Measurements from ENCODE around the gene GLIPR1L2. TPM values are rescaled to one million over a fixed set of nuclear protein-coding genes. Genes with fewer than 3 reads are reported as not detected.
"Not testable (repeated sequence)": the region's sequence is repeated elsewhere in the genome, so short reads cannot be mapped to it uniquely, and the experiment has no call there.

GLIPR1L2 gene
- total and polyA plus RNA-seq, 3 donors from 2014 or later: 6.3 to 35.9 (median 17.9) TPM

DNA sequence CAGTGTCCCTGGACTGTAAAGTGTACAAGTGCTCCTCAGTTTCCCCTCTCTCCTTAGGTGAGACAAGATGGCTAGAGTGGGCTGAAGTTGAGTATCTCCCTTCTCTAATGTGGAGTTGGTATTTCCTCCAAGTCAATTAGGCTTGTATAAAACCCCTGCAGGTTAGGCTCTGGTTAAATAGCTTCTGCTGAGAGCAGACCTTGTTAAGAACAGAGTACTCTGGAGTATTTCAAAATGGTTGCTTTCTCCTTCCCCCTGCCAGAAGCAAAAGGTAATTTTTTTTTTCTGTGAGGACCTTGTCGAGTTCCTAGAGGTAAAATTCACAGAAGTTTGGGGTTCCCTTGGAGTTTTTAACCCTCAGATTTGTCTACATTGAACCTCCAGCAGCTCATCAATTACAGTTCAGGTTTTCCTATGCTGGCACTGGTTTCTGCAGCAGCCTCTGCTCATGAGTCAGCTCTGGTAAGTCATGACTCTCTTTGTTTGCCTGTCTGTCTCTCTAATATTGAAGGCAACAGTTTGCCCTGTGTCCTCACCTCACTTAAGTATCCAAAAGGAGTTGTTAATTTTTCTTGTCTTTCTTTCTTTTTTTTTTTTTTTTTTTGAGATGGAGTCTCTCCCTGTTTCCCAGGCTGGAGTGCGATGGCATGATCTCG, 61.9 kb downstream of the GLIPR1L2 start:
- WGBS, 2 donors: 82 to 83% methylated on average over 3 of the region's 3 CpGs
- Histone ChIP-seq H3K27me3 (no peaks in the 10 kb centered on the region), H3K4me1 (no peaks in the 10 kb centered on the region), H3K27ac (no peak overlapping the region), H3K9me3 (no peaks in the 10 kb centered on the region), H3K36me3 (ENCODE audit: low read depth, missing control alignments) (no peaks in the 10 kb centered on the region), H3K4me3 (no peak overlapping the region)
- TF ChIP-seq, protein P1, sequence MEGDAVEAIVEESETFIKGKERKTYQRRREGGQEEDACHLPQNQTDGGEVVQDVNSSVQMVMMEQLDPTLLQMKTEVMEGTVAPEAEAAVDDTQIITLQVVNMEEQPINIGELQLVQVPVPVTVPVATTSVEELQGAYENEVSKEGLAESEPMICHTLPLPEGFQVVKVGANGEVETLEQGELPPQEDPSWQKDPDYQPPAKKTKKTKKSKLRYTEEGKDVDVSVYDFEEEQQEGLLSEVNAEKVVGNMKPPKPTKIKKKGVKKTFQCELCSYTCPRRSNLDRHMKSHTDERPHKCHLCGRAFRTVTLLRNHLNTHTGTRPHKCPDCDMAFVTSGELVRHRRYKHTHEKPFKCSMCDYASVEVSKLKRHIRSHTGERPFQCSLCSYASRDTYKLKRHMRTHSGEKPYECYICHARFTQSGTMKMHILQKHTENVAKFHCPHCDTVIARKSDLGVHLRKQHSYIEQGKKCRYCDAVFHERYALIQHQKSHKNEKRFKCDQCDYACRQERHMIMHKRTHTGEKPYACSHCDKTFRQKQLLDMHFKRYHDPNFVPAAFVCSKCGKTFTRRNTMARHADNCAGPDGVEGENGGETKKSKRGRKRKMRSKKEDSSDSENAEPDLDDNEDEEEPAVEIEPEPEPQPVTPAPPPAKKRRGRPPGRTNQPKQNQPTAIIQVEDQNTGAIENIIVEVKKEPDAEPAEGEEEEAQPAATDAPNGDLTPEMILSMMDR (IDR thresholded peaks at IDR 0.05): no peak
- no peak for TF ChIP-seq POLR2A (IDR thresholded peaks at IDR 0.05)
- no peak for DNase-seq
- intact Hi-C loops (cut with DNase I; ENCODE audit: low total_unique reads): no loop called here

- TF ChIP-seq, protein P1 (IDR thresholded peaks at IDR 0.05): no peak
- no peak for TF ChIP-seq POLR2A (IDR thresholded peaks at IDR 0.05)
- H3K27ac ChIP-seq: no peak overlapping the region
- 75 to 94% methylated on average over 5 of the region's 5 CpGs for WGBS, 2 donors
- intact Hi-C loops (cut with DNase I; ENCODE audit: low total_unique reads): no loop called here
- no peaks in the 10 kb centered on the region for H3K27me3 ChIP-seq
- no peaks in the 10 kb centered on the region for H3K36me3 ChIP-seq (ENCODE audit: low read depth, missing control alignments)
- no peaks in the 10 kb centered on the region for H3K9me3 ChIP-seq
- H3K4me3 ChIP-seq: no peak overlapping the region
- H3K4me1 ChIP-seq: no peaks in the 10 kb centered on the region
- no peak for DNase-seq
Observed at GRCh38 chr12:75455839-75456238, 65.0 kb downstream of the GLIPR1L2 start.

DNA sequence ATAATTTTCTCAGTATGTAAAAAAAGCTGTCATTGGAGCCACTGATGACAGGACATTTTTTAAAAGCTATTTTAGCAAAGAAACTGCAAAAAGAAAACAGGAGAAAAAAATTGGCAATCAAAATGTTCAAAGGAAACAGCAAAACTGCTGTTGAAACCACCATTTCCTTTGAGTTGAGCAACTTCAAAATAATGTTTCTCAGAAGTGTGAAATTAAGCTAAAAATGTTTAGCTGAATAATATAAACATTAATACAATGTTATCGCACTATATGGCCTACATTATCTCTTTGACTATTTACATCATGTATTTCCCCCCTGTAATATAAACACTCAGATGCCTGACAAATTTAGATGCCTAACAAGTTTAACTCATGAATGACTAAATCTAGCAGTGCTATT, 66.3 kb downstream of the GLIPR1L2 start:
- DNase-seq: no peak
- TF ChIP-seq, protein P1 (IDR thresholded peaks at IDR 0.05): no peak
- no peak for TF ChIP-seq POLR2A (IDR thresholded peaks at IDR 0.05)
- intact Hi-C loops (cut with DNase I; ENCODE audit: low total_unique reads): no loop called here
- no peaks in the 10 kb centered on the region for H3K27me3 ChIP-seq
- H3K4me3 ChIP-seq: no peak overlapping the region
- H3K4me1 ChIP-seq: no peaks in the 10 kb centered on the region
- no peaks in the 10 kb centered on the region for H3K9me3 ChIP-seq
- H3K36me3 ChIP-seq (ENCODE audit: low read depth, missing control alignments): no peaks in the 10 kb centered on the region
- 79 to 86% methylated on average over 1 of the region's 1 CpG for WGBS, 2 donors
- H3K27ac ChIP-seq: no peak overlapping the region

DNA sequence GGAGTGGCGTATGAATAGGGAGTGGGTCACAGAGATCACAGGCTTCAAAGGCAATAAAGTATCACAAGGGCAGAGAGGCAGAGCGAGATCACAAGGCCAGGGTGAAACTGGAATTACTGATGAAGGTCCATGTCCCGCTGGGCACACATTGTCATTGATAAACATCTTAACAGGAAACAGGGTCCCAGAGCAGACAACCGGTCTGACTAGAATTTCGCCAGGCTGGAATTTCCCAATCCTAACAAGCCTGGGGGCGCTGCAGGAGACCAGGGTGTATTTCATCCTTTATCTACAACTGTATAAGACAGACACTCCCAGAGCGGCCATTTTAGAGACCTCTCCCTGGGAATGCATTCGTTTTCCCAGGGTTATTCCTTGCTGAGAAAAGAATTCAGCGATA, 67.0 kb downstream of the GLIPR1L2 start:
- H3K9me3 ChIP-seq; H3K4me1 ChIP-seq; H3K36me3 ChIP-seq (ENCODE audit: low read depth, missing control alignments); DNase-seq; H3K4me3 ChIP-seq; intact Hi-C loops (cut with DNase I; ENCODE audit: low total_unique reads); H3K27me3 ChIP-seq; H3K27ac ChIP-seq: not testable (repeated sequence)
- 69 to 80% methylated on average over 9 of the region's 9 CpGs for WGBS, 2 donors

GRCh38 chr12:75459755-75460154, 68.9 kb downstream of the GLIPR1L2 start:
- Histone ChIP-seq H3K36me3 (ENCODE audit: low read depth, missing control alignments) (no peaks in the 10 kb centered on the region), H3K27ac (no peak overlapping the region), H3K9me3 (no peaks in the 10 kb centered on the region), H3K4me1 (no peaks in the 10 kb centered on the region), H3K4me3 (no peak overlapping the region), H3K27me3 (no peaks in the 10 kb centered on the region)
- intact Hi-C loops (cut with DNase I; ENCODE audit: low total_unique reads): no loop called here
- no peak for TF ChIP-seq POLR2A (IDR thresholded peaks at IDR 0.05)
- TF ChIP-seq, protein P1 (IDR thresholded peaks at IDR 0.05): no peak
- DNase-seq: no peak
- WGBS, 2 donors: 85 to 91% methylated on average over 3 of the region's 3 CpGs
